H7 (cell line): ENCODE data around the gene FAM107A. TPM values are rescaled to one million over a fixed set of nuclear protein-coding genes. Genes with fewer than 3 reads are reported as not detected.

Source experiments
- DNase-seq: peaks from one replicate; pipeline ENCODE4 v3.0.0; 2012
- H3K27me3 ChIP-seq: 2 replicates; pipeline ENCODE4 v1.6.0; 2011; ENCODE audit warnings: mild to moderate bottlenecking, low read length; ENCODE audit not compliant: control insufficient read depth, insufficient read depth
- H3K36me3 ChIP-seq: replicated peaks from 2 replicates; pipeline ENCODE4 v1.5.1; 2011; ENCODE audit warnings: low read length; ENCODE audit not compliant: control insufficient read depth, insufficient read depth
- H3K4me3 ChIP-seq: 2 replicates; pipeline ENCODE4 v1.5.1; 2011; ENCODE audit warnings: low read depth, mild to moderate bottlenecking, control low read depth, low read length, moderate library complexity; ENCODE audit not compliant: insufficient read depth
- total RNA-seq: library from RNA; depleted of rRNA; stranded (reverse); fragments of >200 nt; shearing (Covaris generic); gene quantifications from 2 replicates; pipeline ENCODE4 v1.2.3, GENCODE V29; 2014; rRNA removed

Gene FAM107A
- 0.07 TPM in 1 of 2 replicates, not detected in the other for total RNA-seq

GRCh38 chr3:58577269-58577821 is at the start of gene FAM107A:
Gene FAM107A (minus strand): TSS chr3:58577391. CDS start chr3:58569860, 7,531 bp downstream.
- Histone ChIP-seq H3K27me3 (no peaks in the 10 kb centered on the region; the same call in none of the 2 replicates), H3K4me3 (no peak within 1 kb of the TSS), H3K36me3 (no peaks in the 10 kb centered on the region)
- DNase-seq = peak; percentile 69

- H3K4me3 ChIP-seq = no peak overlapping the region
- no peaks in the 10 kb centered on the region for H3K36me3 ChIP-seq
- no peaks in the 10 kb centered on the region; the same call in 1 of the 2 replicates for H3K27me3 ChIP-seq
- no peak for DNase-seq
Observed at GRCh38 chr3:58625196-58625824, 48.1 kb upstream of the FAM107A start.

GRCh38 chr3:58624550-58624949 is 47.4 kb upstream of the FAM107A start:
- no peaks in the 10 kb centered on the region; the same call in 1 of the 2 replicates for H3K27me3 ChIP-seq
- no peak for DNase-seq
- no peak overlapping the region for H3K4me3 ChIP-seq
- no peaks in the 10 kb centered on the region for H3K36me3 ChIP-seq

- no peaks in the 10 kb centered on the region for H3K36me3 ChIP-seq
- H3K27me3 ChIP-seq = no peaks in the 10 kb centered on the region
- no peak for DNase-seq
- no peak overlapping the region for H3K4me3 ChIP-seq
Observed at GRCh38 chr3:58623961-58624360, 46.8 kb upstream of the FAM107A start.

- DNase-seq = no peak
- H3K27me3 ChIP-seq = no peaks in the 10 kb centered on the region
- H3K36me3 ChIP-seq = no peaks in the 10 kb centered on the region
- no peak overlapping the region for H3K4me3 ChIP-seq
Observed at GRCh38 chr3:58623478-58623877, 46.3 kb upstream of the FAM107A start.

- no peaks in the 10 kb centered on the region for H3K27me3 ChIP-seq
- H3K36me3 ChIP-seq = no peaks in the 10 kb centered on the region
- no peak overlapping the region for H3K4me3 ChIP-seq
- DNase-seq = no peak
Observed at GRCh38 chr3:58622892-58623291, 45.7 kb upstream of the FAM107A start.

GRCh38 chr3:58622436-58622835 is 45.2 kb upstream of the FAM107A start:
- H3K4me3 ChIP-seq = no peak overlapping the region
- H3K36me3 ChIP-seq = no peaks in the 10 kb centered on the region
- no peak for DNase-seq
- H3K27me3 ChIP-seq = no peaks in the 10 kb centered on the region

- no peak overlapping the region for H3K4me3 ChIP-seq
- H3K27me3 ChIP-seq = no peaks in the 10 kb centered on the region
- no peaks in the 10 kb centered on the region for H3K36me3 ChIP-seq
Observed at GRCh38 chr3:58621086-58621830, 44.1 kb upstream of the FAM107A start.

GRCh38 chr3:58620421-58620820 is 43.2 kb upstream of the FAM107A start:
- no peak overlapping the region for H3K4me3 ChIP-seq
- H3K36me3 ChIP-seq = no peaks in the 10 kb centered on the region
- no peaks in the 10 kb centered on the region for H3K27me3 ChIP-seq
- no peak for DNase-seq

More at GRCh38 chr3:58621086-58621830, 44.1 kb upstream of the FAM107A start:
- no peak for DNase-seq

GRCh38 chr3:58617338-58617761 is 40.2 kb upstream of the FAM107A start:
- Histone ChIP-seq H3K4me3 (no peak overlapping the region), H3K36me3 (no peaks in the 10 kb centered on the region), H3K27me3 (no peaks in the 10 kb centered on the region)
- DNase-seq = no peak

GRCh38 chr3:58613236-58614132 is 36.3 kb upstream of the FAM107A start:
- Histone ChIP-seq H3K27me3 (no peaks in the 10 kb centered on the region), H3K4me3 (no peak overlapping the region), H3K36me3 (no peaks in the 10 kb centered on the region)
- no peak for DNase-seq

GRCh38 chr3:58612830-58613229 is 35.6 kb upstream of the FAM107A start:
- Histone ChIP-seq H3K36me3 (no peaks in the 10 kb centered on the region), H3K27me3 (no peaks in the 10 kb centered on the region), H3K4me3 (no peak overlapping the region)
- DNase-seq = no peak

- Histone ChIP-seq H3K36me3 (no peaks in the 10 kb centered on the region), H3K27me3 (no peaks in the 10 kb centered on the region), H3K4me3 (no peak overlapping the region)
- DNase-seq = no peak
Observed at GRCh38 chr3:58609990-58610389, 32.8 kb upstream of the FAM107A start.

- Histone ChIP-seq H3K27me3 (no peaks in the 10 kb centered on the region), H3K4me3 (no peak overlapping the region), H3K36me3 (no peaks in the 10 kb centered on the region)
- DNase-seq = no peak
Observed at GRCh38 chr3:58608648-58609047, 31.5 kb upstream of the FAM107A start.
